GM18873 (cell line): ENCODE results near the gene MFSD6.

ENCODE experiments used
- ATAC-seq: cut with Tn5 transposase; IDR thresholded peaks from one replicate; pipeline ENCODE4 v1.9.1; 2021; ENCODE audit warnings: mild to moderate bottlenecking, moderate library complexity, moderate number of reproducible peaks; ENCODE audit not compliant: unreplicated experiment, low FRiP score

Gene MFSD6

DNA sequence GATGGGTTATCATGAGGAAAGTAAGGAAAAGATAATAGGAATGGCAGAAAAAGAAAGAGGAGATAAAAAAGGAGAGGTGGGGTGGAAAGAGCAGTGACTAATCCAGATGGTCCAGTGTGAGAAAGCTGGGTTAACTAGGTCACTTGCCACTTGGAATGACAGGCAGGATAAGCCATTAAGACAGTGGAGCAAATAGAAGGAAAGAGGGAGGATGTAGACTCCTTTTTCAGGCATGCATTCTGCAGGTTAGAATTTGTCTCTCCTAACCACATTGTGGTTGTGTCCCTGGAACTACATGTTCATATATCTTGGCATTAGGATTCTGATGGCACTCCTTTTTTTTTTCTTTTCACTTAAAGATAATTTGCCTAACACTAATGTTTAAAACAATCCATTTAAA lies 139.7 kb downstream of the MFSD6 start:
- ATAC-seq = no peak

GRCh38 chr2:190550137-190550536 lies 142.0 kb downstream of the MFSD6 start:
- ATAC-seq = no peak
